PC-9 (cell line): Measurements from ENCODE around the gene FAM89B. TPM values are rescaled to one million over a fixed set of nuclear protein-coding genes. Genes with fewer than 3 reads are reported as not detected.

ENCODE experiments used
- BruUV-seq: library from RNA; stranded (reverse); fragments of 400-500 nt; replicated peaks from 2 replicates; lab custom pipeline; 2021; lab: Mats Ljungman, UMichigan
- CTCF ChIA-PET: fragments of 300-600 bp; sonication (Branson Sonifier 250); formaldehyde crosslinking; loops from one replicate; lab custom pipeline; 2022; ENCODE audit warnings: antibody characterized with exemption; lab: Charles Lee
- POLR2A ChIA-PET: fragments of 300-600 bp; sonication (Branson Sonifier 250); formaldehyde crosslinking; loops from one replicate; lab custom pipeline; 2022; ENCODE audit warnings: antibody characterized with exemption; ENCODE audit not compliant: unreplicated experiment; lab: Charles Lee
- DNase-seq, 2 experiments: peaks; one replicate each; pipeline versions ENCODE4 v3.0.0 to v3.0.0-alpha.2; 2015 to 2022; ENCODE audit warnings: mixed read lengths in 1 of 2
- H2AFZ ChIP-seq: fragments of 200-600 bp; sonication (generic); 2 replicates; pipeline ENCODE4 v1.8.1; 2017; ENCODE audit warnings: antibody characterized with exemption
- H3F3A ChIP-seq: fragments of 200-600 bp; sonication (generic); 2 replicates; pipeline ENCODE4 v1.8.1; 2017; ENCODE audit warnings: antibody characterized with exemption, mild to moderate bottlenecking, low read depth; ENCODE audit not compliant: insufficient read depth
- H3K27ac ChIP-seq: fragments of 200-600 bp; sonication (generic); 2 replicates; pipeline ENCODE4 v1.6.1; 2016; ENCODE audit warnings: mixed run types
- H3K27me3 ChIP-seq: fragments of 200-600 bp; sonication (generic); 2 replicates; pipeline ENCODE4 v1.6.1; 2016; ENCODE audit warnings: low read depth, mixed run types; ENCODE audit not compliant: insufficient read depth
- H3K36me3 ChIP-seq: fragments of 200-600 bp; sonication (generic); 2 replicates; pipeline ENCODE4 v1.6.1; 2016; ENCODE audit warnings: low read depth, mixed run types
- H3K4me1 ChIP-seq: fragments of 200-600 bp; sonication (generic); replicated peaks from 2 replicates; pipeline ENCODE4 v1.6.1; 2016; ENCODE audit warnings: mixed run types; ENCODE audit not compliant: insufficient read depth
- H3K4me2 ChIP-seq: fragments of 200-600 bp; sonication (generic); 2 replicates; pipeline ENCODE4 v1.6.1; 2017; ENCODE audit warnings: mixed run types
- H3K4me3 ChIP-seq: fragments of 200-600 bp; sonication (generic); 2 replicates; pipeline ENCODE4 v1.6.1; 2016; ENCODE audit warnings: mixed run types
- H3K79me2 ChIP-seq: fragments of 200-600 bp; sonication (generic); 2 replicates; pipeline ENCODE4 v1.6.1; 2017; ENCODE audit warnings: low read depth, mixed run types
- H3K9me2 ChIP-seq: fragments of 200-600 bp; sonication (generic); 2 replicates; pipeline ENCODE4 v1.8.1; 2017; ENCODE audit warnings: mild to moderate bottlenecking; ENCODE audit not compliant: insufficient read depth
- H3K9me3 ChIP-seq: fragments of 200-600 bp; sonication (generic); 2 replicates; pipeline ENCODE4 v1.8.1; 2016; ENCODE audit warnings: low read depth; ENCODE audit not compliant: insufficient read depth
- H4K20me1 ChIP-seq: fragments of 200-600 bp; sonication (generic); 2 replicates; pipeline ENCODE4 v1.8.1; 2017; ENCODE audit not compliant: insufficient read depth
- EZH2 ChIP-seq: fragments of 200-600 bp; sonication (generic); IDR thresholded peaks from 2 replicates; pipeline ENCODE4 v1.8.0; 2017; ENCODE audit warnings: antibody characterized with exemption, low read depth
- intact Hi-C: fragments of 100-400 bp; cut with micrococcal nuclease; formaldehyde crosslinking; loops from one replicate; pipeline ENCODE4 v1.10.0; 2022; ENCODE audit not compliant: unreplicated experiment
- total RNA-seq: library from RNA; stranded (reverse); gene quantifications from 2 replicates; pipeline ENCODE4 v1.2.3, GENCODE V29; 2021
- TF ChIP-seq, protein P1 (sequence below): fragments of 200-600 bp; sonication (generic); conservative IDR thresholded peaks from 2 replicates; pipeline ENCODE4 v1.6.1; 2017; ENCODE audit warnings: mixed run types, antibody characterized with exemption, mild to moderate bottlenecking, moderate library complexity

Gene FAM89B
- total RNA-seq, 1 experiment from 2014 or later, result 53.3 TPM

DNA sequence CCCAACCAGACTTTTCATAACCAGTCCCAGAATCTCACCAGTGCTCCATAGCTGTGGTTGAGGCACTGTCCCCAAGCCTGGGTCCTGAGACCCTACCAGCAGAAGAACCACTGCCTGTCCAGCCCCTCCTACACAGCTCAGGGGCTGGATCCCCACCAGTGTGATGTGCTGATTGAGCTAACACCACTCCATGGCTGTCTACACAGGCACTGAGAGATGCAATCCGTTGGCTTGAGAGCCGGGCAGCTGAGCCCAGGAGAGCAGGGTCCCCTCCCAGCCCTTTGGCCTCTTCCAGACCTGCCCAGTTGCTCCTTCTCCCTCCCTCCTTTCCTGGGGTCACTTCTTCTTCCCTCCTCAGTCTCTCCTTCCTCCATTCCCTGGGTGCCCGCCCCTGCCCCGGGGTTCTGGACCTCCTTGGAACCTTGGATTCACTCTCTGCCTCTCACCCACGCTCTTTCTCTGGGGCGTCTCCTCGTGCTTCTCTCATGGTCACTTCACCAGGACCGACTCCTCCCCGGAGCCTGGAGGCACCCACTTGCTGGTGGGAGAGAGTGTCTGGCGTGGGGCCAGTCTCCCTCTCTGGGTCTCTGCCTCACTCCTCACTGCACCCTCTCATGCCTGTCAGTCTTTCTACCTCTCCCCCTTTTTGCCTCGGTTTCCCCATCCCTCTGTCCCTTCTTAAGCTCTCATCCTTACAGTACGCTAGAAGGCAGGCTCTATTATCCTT, 48.2 kb upstream of the FAM89B start:
- no peak for DNase-seq
- Histone ChIP-seq H3K36me3 (peaks cover 21% of the 10 kb centered on the region; the same call in 1 of the 2 replicates), H3K27me3 (no peaks in the 10 kb centered on the region), H3K4me2 (peak overlapping the region; percentile 64), H3F3A (peaks cover 8% of the 10 kb centered on the region; the same call in 1 of the 2 replicates), H2AFZ (no peak overlapping the region), H3K4me3 (peak overlapping the region; percentile 40; the same call in 1 of the 2 replicates), H3K4me1 (peaks cover 13% of the 10 kb centered on the region), H3K9me3 (no peaks in the 10 kb centered on the region), H4K20me1 (no peaks in the 10 kb centered on the region; the same call in 1 of the 2 replicates), H3K79me2 (peaks cover 17% of the 10 kb centered on the region), H3K9me2 (no peaks in the 10 kb centered on the region), H3K27ac (no peak overlapping the region)
- TF ChIP-seq, protein P1, sequence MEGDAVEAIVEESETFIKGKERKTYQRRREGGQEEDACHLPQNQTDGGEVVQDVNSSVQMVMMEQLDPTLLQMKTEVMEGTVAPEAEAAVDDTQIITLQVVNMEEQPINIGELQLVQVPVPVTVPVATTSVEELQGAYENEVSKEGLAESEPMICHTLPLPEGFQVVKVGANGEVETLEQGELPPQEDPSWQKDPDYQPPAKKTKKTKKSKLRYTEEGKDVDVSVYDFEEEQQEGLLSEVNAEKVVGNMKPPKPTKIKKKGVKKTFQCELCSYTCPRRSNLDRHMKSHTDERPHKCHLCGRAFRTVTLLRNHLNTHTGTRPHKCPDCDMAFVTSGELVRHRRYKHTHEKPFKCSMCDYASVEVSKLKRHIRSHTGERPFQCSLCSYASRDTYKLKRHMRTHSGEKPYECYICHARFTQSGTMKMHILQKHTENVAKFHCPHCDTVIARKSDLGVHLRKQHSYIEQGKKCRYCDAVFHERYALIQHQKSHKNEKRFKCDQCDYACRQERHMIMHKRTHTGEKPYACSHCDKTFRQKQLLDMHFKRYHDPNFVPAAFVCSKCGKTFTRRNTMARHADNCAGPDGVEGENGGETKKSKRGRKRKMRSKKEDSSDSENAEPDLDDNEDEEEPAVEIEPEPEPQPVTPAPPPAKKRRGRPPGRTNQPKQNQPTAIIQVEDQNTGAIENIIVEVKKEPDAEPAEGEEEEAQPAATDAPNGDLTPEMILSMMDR, result no peak
- TF ChIP-seq EZH2, result no peak
- ChIA-PET POLR2A (interaction anchor here (0.5 kb wide), 1 partner anchor 17 kb away, joined by 15 read pairs; no protein-coding TSS in a partner anchor), CTCF (interaction anchor here (0.8 kb wide), 1 partner anchor 208 kb away, joined by 3 read pairs; no protein-coding TSS in a partner anchor)
- no TSS peak for BruUV-seq
- intact Hi-C loops, result no loop called here

DNA sequence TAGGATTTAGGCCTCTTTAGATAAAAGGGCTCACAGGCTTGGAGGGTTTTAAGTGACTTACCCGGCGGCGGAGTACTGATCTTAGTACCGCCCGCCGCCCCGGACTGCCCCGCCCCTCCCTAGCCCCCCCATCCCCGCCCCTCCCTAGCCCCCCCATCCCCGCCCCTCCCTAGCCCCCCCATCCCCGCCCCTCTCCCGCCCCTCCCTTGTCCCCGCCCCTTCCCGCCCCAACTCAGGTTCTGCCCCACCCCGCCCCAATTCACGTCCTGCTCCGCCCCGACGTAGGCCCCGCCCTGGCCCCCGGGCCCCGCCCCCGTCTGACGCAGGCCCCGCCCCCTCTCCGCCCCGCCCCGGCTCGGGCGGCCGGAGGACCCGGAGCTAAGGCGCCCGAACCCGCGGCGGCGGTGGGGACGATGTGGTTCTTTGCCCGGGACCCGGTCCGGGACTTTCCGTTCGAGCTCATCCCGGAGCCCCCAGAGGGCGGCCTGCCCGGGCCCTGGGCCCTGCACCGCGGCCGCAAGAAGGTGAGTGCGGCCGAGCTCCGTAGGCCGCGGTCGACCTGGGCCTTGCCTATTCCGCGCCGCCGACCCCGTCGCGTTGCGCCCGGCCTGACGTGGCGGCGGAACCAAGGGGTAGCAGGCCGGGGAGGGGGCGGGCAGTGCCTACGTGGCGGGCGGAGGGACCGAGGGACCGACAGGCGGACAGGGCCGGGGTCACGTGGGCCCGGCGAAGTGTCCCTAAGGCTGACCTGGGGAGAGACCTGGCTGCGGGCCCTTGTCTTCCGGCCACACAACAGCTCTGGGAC, 47.4 kb upstream of the FAM89B start, which contains the start of gene SCYL1:
SCYL1 (plus strand) TSS at position 343 of the 805 bp plus-strand sequence; CDS start at position 414, 71 bp downstream.
- ChIA-PET POLR2A (interaction anchor here (0.5 to 0.8 kb wide), 8 partner anchors 17 to 335 kb away, joined by 3 to 15 read pairs (median 8); partner anchors contain the start of genes NEAT1 and SIPA1), CTCF (interaction anchor here (0.6 to 0.8 kb wide), 2 partner anchors 88 to 209 kb away, joined by 3 to 15 read pairs; no protein-coding TSS in a partner anchor)
- Histone ChIP-seq H3K4me3 (peak within 1 kb of the TSS; percentile 100), H3K36me3 (peaks cover 21% of the 10 kb centered on the region; the same call in 1 of the 2 replicates), H2AFZ (peak within 1 kb of the TSS; percentile 97), H3F3A (peaks cover 4% of the 10 kb centered on the region; the same call in 1 of the 2 replicates), H3K4me2 (peak within 1 kb of the TSS; percentile 100), H4K20me1 (peaks cover 4% of the 10 kb centered on the region; the same call in 1 of the 2 replicates), H3K27ac (peak within 1 kb of the TSS; percentile 39; the same call in 1 of the 2 replicates), H3K79me2 (peaks cover 17% of the 10 kb centered on the region), H3K27me3 (no peaks in the 10 kb centered on the region), H3K4me1 (peaks cover 13% of the 10 kb centered on the region), H3K9me2 (no peaks in the 10 kb centered on the region), H3K9me3 (no peaks in the 10 kb centered on the region)
- intact Hi-C loops, result loop anchor here (1.0 to 5.0 kb wide), 2 partner anchors 15 to 47 kb away; partner anchors contain the start of genes FAM89B and ZNRD2
- TF ChIP-seq, protein P1, result no peak
- TF ChIP-seq EZH2, result no peak
- DNase-seq, result peak in 1 of 2 experiments; percentile 82
- BruUV-seq, result no TSS peak
